Measurements from ENCODE around the gene KDM4C.

KDM4C gene

GRCh38 chr9:7212101-7212500 lies 454.3 kb downstream of the KDM4C start:
- H3K4me1 ChIP-seq (ENCODE audit: control insufficient read depth in 1 of 2, insufficient read depth in 1 of 2, low read depth in 1 of 2, low read length in 1 of 2) = peaks cover 9 to 10% of the 10 kb centered on the region in 2 experiments
- no peaks in the 10 kb centered on the region for H3K36me3 ChIP-seq
- no peak for TF ChIP-seq CTCF (IDR thresholded peaks at IDR 0.05)
- H3K27me3 ChIP-seq = peaks cover 90% of the 10 kb centered on the region
- H3K27ac ChIP-seq = no peak overlapping the region
- H3K9me3 ChIP-seq = no peaks in the 10 kb centered on the region
- no peak overlapping the region for H3K4me3 ChIP-seq (ENCODE audit: low read depth in 1 of 2, low read length in 1 of 2)

- Histone ChIP-seq H3K27ac (no peak overlapping the region), H3K4me3 (ENCODE audit: low read depth in 1 of 2, low read length in 1 of 2) (no peak overlapping the region), H3K4me1 (ENCODE audit: control insufficient read depth in 1 of 2, insufficient read depth in 1 of 2, low read depth in 1 of 2, low read length in 1 of 2) (peaks cover 9 to 10% of the 10 kb centered on the region in 2 experiments), H3K36me3 (no peaks in the 10 kb centered on the region), H3K27me3 (peaks cover 85% of the 10 kb centered on the region), H3K9me3 (no peaks in the 10 kb centered on the region)
- TF ChIP-seq CTCF (IDR thresholded peaks at IDR 0.05) = no peak
These were observed 458.4 kb downstream of the KDM4C start for GRCh38 chr9:7216004-7216841.

GRCh38 chr9:7223981-7224380 lies 466.2 kb downstream of the KDM4C start:
- Histone ChIP-seq H3K27ac (no peak overlapping the region), H3K4me3 (ENCODE audit: low read depth in 1 of 2, low read length in 1 of 2) (no peak overlapping the region), H3K27me3 (peaks cover 92% of the 10 kb centered on the region), H3K9me3 (no peaks in the 10 kb centered on the region), H3K4me1 (ENCODE audit: control insufficient read depth in 1 of 2, insufficient read depth in 1 of 2, low read depth in 1 of 2, low read length in 1 of 2) (no peaks in the 10 kb centered on the region), H3K36me3 (no peaks in the 10 kb centered on the region)
- TF ChIP-seq CTCF (IDR thresholded peaks at IDR 0.05) = no peak
